Fibroblast of pulmonary artery (primary cell): ENCODE results near the gene BAZ1B.

ENCODE experiments used
- DNase-seq: peaks from one replicate; pipeline ENCODE4 v3.0.0-alpha.2; 2010; ENCODE audit warnings: low read depth
- H3K4me3 ChIP-seq: replicated peaks from 2 replicates; pipeline ENCODE4 v1.5.1; 2011; ENCODE audit warnings: low read depth, mild to moderate bottlenecking, control low read depth, low read length, moderate library complexity
- CTCF ChIP-seq: IDR thresholded peaks from 2 replicates; pipeline ENCODE4 v1.5.1; 2011; ENCODE audit warnings: mild to moderate bottlenecking, control low read depth, low read length, inconsistent platforms; ENCODE audit errors: missing control alignments

Gene BAZ1B

GRCh38 chr7:73519867-73520672 lies 2.0 kb downstream of the BAZ1B start:
- TF ChIP-seq CTCF = no peak
- peak overlapping the region; percentile 67 for H3K4me3 ChIP-seq
- no peak for DNase-seq

GRCh38 chr7:73518470-73518869 lies 3.6 kb downstream of the BAZ1B start:
- TF ChIP-seq CTCF = no peak
- H3K4me3 ChIP-seq = peak overlapping the region; percentile 1
- DNase-seq = no peak

GRCh38 chr7:73517241-73517995 lies 4.7 kb downstream of the BAZ1B start:
- TF ChIP-seq CTCF = no peak
- DNase-seq = no peak
- no peak overlapping the region for H3K4me3 ChIP-seq

GRCh38 chr7:73515178-73515577 lies 6.9 kb downstream of the BAZ1B start:
- no peak for TF ChIP-seq CTCF
- H3K4me3 ChIP-seq = no peak overlapping the region
- no peak for DNase-seq

- no peak for DNase-seq
- no peak overlapping the region for H3K4me3 ChIP-seq
- no peak for TF ChIP-seq CTCF
These were observed 9.9 kb downstream of the BAZ1B start for GRCh38 chr7:73512018-73512780.

GRCh38 chr7:73509463-73509862 lies 12.6 kb downstream of the BAZ1B start:
- no peak overlapping the region for H3K4me3 ChIP-seq
- DNase-seq = no peak
- no peak for TF ChIP-seq CTCF
